Brain microvascular endothelial cell (primary cell): ENCODE data around the gene C3orf22.
A peak's percentile ranks its signal among the peaks of the same experiment; 100 is the strongest.

Source experiments
- DNase-seq: peaks from one replicate; pipeline ENCODE4 v3.0.0-alpha.2; 2020
- H3K27ac ChIP-seq: fragments of 250-450 bp; sonication (Bioruptor Pico); 2 replicates; pipeline ENCODE4 v1.5.1; 2020; ENCODE audit warnings: mild to moderate bottlenecking, moderate library complexity
- H3K27me3 ChIP-seq: fragments of 250-450 bp; sonication (Bioruptor Pico); replicated peaks from 2 replicates; pipeline ENCODE4 v1.5.1; 2020; ENCODE audit warnings: mild to moderate bottlenecking
- H3K36me3 ChIP-seq: fragments of 250-450 bp; sonication (Bioruptor Pico); replicated peaks from 2 replicates; pipeline ENCODE4 v1.5.1; 2020; ENCODE audit warnings: mild to moderate bottlenecking
- H3K4me3 ChIP-seq: 2 replicates; pipeline ENCODE4 v1.5.1; 2011; ENCODE audit warnings: low read depth, mild to moderate bottlenecking, control low read depth, low read length, moderate library complexity
- CTCF ChIP-seq: IDR thresholded peaks from 2 replicates; pipeline ENCODE4 v1.5.1; 2011; ENCODE audit warnings: low read depth, mild to moderate bottlenecking, moderate library complexity, low read length, control low read depth, inconsistent platforms; ENCODE audit errors: missing control alignments
- in situ Hi-C: cut with HindIII; loops from 2 replicates; pipeline ENCODE4 v1.10.0; 2017; ENCODE audit warnings: low sequenced_read_pairs, low pct_ligation_motif_present

Gene C3orf22

DNA sequence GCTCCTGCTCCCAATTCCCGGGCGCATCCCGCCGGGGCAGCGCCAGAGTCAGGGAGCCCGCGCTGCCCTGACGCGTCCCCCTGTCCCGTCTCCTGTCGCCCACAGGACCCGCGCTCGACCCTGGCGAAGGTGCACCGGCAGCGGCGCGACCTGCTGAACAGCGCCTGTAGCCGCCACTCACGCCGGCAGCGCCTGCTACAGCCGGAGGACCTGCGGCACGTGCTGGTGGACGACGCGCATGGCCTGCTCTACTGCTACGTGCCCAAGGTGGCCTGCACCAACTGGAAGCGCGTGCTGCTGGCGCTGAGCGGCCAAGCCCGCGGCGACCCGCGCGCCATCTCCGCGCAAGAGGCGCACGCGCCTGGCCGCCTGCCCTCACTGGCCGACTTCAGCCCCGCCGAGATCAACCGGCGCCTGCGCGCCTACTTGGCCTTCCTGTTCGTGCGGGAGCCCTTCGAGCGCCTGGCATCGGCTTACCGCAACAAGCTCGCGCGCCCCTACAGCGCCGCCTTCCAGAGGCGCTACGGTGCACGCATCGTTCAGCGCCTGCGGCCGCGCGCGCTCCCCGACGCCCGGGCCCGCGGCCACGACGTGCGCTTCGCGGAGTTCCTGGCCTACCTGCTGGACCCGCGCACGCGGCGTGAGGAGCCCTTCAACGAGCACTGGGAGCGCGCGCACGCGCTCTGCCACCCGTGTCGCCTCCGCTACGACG is 16.9 kb downstream of the C3orf22 start:
- Histone ChIP-seq H3K4me3 (no peak overlapping the region), H3K36me3 (no peaks in the 10 kb centered on the region), H3K27me3 (peaks cover 9% of the 10 kb centered on the region), H3K27ac (no peak overlapping the region)
- no peak for TF ChIP-seq CTCF
- in situ Hi-C loops = no loop called here
- DNase-seq = no peak

DNA sequence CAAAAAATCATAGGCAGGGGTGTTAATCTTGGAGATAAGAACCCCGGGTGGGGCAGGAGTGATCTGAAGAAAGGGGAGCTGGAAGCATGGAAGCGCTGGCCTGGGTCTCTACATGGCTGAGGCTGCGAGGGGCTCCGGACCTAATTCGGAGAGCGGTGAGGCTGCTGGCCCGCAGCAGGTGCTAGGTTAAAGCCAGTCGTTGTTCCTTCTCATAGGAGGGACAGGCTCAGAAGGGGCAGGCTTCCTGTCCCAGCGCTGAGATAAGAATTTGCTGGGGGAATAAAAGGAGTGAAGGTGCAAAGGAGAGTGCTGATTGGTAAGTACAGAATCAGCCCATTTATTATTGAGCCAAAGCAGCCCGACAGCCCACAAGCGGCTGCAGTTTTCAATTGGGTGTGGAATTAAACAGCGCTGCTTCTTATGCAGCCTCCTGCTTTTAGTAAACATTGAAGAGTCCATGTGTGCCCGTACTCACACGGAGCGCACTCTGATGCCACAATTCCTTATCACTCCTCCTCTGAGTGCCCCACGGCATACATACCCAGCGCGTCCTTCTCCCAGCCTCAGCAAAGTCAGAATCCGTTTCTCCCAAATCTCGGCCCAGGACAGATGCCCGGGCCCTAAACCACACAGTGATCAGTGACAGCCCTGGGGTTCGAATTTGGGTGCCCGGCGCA is 17.6 kb downstream of the C3orf22 start:
- H3K36me3 ChIP-seq = no peaks in the 10 kb centered on the region
- peaks cover 9% of the 10 kb centered on the region for H3K27me3 ChIP-seq
- no peak for TF ChIP-seq CTCF
- no peak overlapping the region for H3K4me3 ChIP-seq
- no peak for DNase-seq
- in situ Hi-C loops = no loop called here
- no peak overlapping the region for H3K27ac ChIP-seq

GRCh38 chr3:126540342-126540849 is 18.3 kb downstream of the C3orf22 start:
- in situ Hi-C loops = no loop called here
- peak; percentile 79 for DNase-seq
- H3K36me3 ChIP-seq = no peaks in the 10 kb centered on the region
- TF ChIP-seq CTCF = no peak
- H3K27ac ChIP-seq = no peak overlapping the region
- peaks cover 9% of the 10 kb centered on the region for H3K27me3 ChIP-seq
- no peak overlapping the region for H3K4me3 ChIP-seq

- in situ Hi-C loops = no loop called here
- DNase-seq = no peak
- no peak overlapping the region for H3K27ac ChIP-seq
These were observed 19.0 kb downstream of the C3orf22 start for GRCh38 chr3:126539558-126540250.

GRCh38 chr3:126538966-126539365 is 19.8 kb downstream of the C3orf22 start:
- TF ChIP-seq CTCF = no peak
- Histone ChIP-seq H3K36me3 (no peaks in the 10 kb centered on the region), H3K27ac (no peak overlapping the region), H3K4me3 (no peak overlapping the region), H3K27me3 (peaks cover 9% of the 10 kb centered on the region)
- no peak for DNase-seq
- in situ Hi-C loops = no loop called here

More at GRCh38 chr3:126539558-126540250, 19.0 kb downstream of the C3orf22 start:
- H3K4me3 ChIP-seq = no peak overlapping the region
- peaks cover 9% of the 10 kb centered on the region for H3K27me3 ChIP-seq
- TF ChIP-seq CTCF = no peak
- H3K36me3 ChIP-seq = no peaks in the 10 kb centered on the region
